Peyer's patch (tissue), 4 donors: ENCODE data around the gene IL10RB. TPM values are rescaled to one million over a fixed set of nuclear protein-coding genes. Genes with fewer than 3 reads are reported as not detected.

Experiments
- DNase-seq, 3 donors: peaks; one replicate each; pipeline ENCODE4 v3.0.0-alpha.2; 2017 to 2019
- H3K27ac ChIP-seq, 4 donors: fragments of 200-600 bp; sonication (generic); one replicate each; pipeline ENCODE4 v1.5.1; 2016 to 2019
- H3K27me3 ChIP-seq, 2 donors: fragments of 200-600 bp; sonication (generic); one replicate each; pipeline ENCODE4 v1.5.1; 2019
- H3K36me3 ChIP-seq, 3 donors: fragments of 200-600 bp; sonication (generic); one replicate each; pipeline ENCODE4 v1.5.1; 2016 to 2019
- H3K4me1 ChIP-seq, 4 donors: fragments of 200-600 bp; sonication (generic); one replicate each; pipeline ENCODE4 v1.5.1; 2016 to 2019
- H3K4me3 ChIP-seq, 4 donors: fragments of 200-600 bp; sonication (generic); 1 replicate in 3 of 4; 2 replicates in 1 of 4; pipeline ENCODE4 v1.5.1; 2016 to 2019; ENCODE audit warnings: mild to moderate bottlenecking in 1 of 4
- H3K9me3 ChIP-seq, 4 donors: fragments of 200-600 bp; sonication (generic); one replicate each; pipeline ENCODE4 v1.5.1; 2016 to 2019; ENCODE audit warnings: mild to moderate bottlenecking in 1 of 4
- POLR2A ChIP-seq, 2 donors: fragments of 450-650 bp; IDR thresholded peaks; one replicate each; pipeline ENCODE4 v1.5.1; 2017; ENCODE audit warnings: antibody characterized with exemption in 2 of 2, mild to moderate bottlenecking in 2 of 2, moderate library complexity in 2 of 2
- total RNA-seq, 4 donors: library from RNA; depleted of rRNA; stranded (reverse); fragments of >200 nt; gene quantifications; one replicate each; pipeline ENCODE4 v1.1.0, GENCODE V29; 2016
- TF ChIP-seq, protein P1 (sequence below), 6 experiments: fragments of 450-650 bp in 4 of 6; fragments of 200-600 bp in 2 of 6; sonication (generic) in 1 of 6; IDR thresholded peaks; one replicate each; pipeline ENCODE4 v1.5.1; 2017 to 2019; ENCODE audit warnings: antibody characterized with exemption in 6 of 6, mild to moderate bottlenecking in 3 of 6, moderate library complexity in 1 of 6

IL10RB gene
- total RNA-seq, 4 donors from 2014 or later, result 6.6 to 95.6 (median 74.0) TPM

DNA sequence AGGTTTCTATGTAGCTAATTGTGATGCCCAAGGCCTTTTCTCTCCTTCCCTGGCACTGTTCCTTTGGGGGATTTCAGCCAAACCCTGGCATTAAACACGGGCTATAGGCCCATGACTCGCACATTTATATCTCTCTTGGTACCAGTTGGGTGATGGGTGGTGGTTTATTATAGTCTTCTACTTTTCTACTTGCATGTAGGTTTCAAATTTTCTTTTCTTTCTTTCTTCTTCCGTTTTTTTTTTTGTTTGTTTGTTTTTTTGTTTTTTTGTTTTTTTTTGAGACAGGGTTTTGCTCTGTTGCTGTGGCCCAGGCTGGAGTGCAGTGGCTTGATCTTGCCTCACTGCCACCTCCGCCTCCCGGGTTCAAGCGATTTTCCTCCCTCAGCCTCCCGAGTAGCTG is 1.1 kb downstream of the IL10RB start:
- no peak for DNase-seq
- Histone ChIP-seq H3K36me3 (peaks cover 0 to 18% (median 0%) of the 10 kb centered on the region in 3 donors), H3K27ac (peak overlapping the region; percentile 88 to 90 (median 90)), H3K4me1 (peaks cover 0 to 39% (median 4%) of the 10 kb centered on the region in 4 donors), H3K4me3 (peak overlapping the region; percentile 69 to 86 (median 80)), H3K27me3 (no peaks in the 10 kb centered on the region), H3K9me3 (no peaks in the 10 kb centered on the region)
- TF ChIP-seq, protein P1, sequence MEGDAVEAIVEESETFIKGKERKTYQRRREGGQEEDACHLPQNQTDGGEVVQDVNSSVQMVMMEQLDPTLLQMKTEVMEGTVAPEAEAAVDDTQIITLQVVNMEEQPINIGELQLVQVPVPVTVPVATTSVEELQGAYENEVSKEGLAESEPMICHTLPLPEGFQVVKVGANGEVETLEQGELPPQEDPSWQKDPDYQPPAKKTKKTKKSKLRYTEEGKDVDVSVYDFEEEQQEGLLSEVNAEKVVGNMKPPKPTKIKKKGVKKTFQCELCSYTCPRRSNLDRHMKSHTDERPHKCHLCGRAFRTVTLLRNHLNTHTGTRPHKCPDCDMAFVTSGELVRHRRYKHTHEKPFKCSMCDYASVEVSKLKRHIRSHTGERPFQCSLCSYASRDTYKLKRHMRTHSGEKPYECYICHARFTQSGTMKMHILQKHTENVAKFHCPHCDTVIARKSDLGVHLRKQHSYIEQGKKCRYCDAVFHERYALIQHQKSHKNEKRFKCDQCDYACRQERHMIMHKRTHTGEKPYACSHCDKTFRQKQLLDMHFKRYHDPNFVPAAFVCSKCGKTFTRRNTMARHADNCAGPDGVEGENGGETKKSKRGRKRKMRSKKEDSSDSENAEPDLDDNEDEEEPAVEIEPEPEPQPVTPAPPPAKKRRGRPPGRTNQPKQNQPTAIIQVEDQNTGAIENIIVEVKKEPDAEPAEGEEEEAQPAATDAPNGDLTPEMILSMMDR (IDR thresholded peaks at IDR 0.05), result no peak
- TF ChIP-seq POLR2A (IDR thresholded peaks at IDR 0.05), result no peak

DNA sequence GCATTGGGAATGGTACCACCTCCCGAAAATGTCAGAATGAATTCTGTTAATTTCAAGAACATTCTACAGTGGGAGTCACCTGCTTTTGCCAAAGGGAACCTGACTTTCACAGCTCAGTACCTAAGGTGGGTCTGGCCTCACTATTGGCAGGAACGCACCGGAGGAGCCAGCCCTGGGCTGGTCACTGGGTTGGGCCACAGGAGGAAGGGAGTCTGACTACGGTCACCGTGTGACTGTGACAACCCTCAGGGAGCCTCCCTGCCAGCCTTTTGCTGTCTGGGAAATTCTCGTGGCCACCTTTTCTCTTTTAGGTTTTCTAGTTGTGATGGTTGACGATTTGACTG is 2.2 kb downstream of the IL10RB start:
- H3K27ac ChIP-seq, result peak overlapping the region; percentile 73 to 90 (median 76)
- peak in 1 of 2 donors; percentile 8 for TF ChIP-seq POLR2A (IDR thresholded peaks at IDR 0.05)
- TF ChIP-seq, protein P1 (IDR thresholded peaks at IDR 0.05), result no peak
- peaks cover 0 to 39% (median 4%) of the 10 kb centered on the region in 4 donors for H3K4me1 ChIP-seq
- DNase-seq, result no peak
- H3K36me3 ChIP-seq, result peaks cover 0 to 24% (median 0%) of the 10 kb centered on the region in 3 donors
- peak overlapping the region in 1 of 4 donors; percentile 79 for H3K4me3 ChIP-seq
- H3K27me3 ChIP-seq, result no peaks in the 10 kb centered on the region
- no peaks in the 10 kb centered on the region for H3K9me3 ChIP-seq

- peaks cover 0 to 39% (median 4%) of the 10 kb centered on the region in 4 donors for H3K4me1 ChIP-seq
- TF ChIP-seq POLR2A (IDR thresholded peaks at IDR 0.05), result peak; percentile 32 to 63
- TF ChIP-seq, protein P1 (IDR thresholded peaks at IDR 0.05), result peak in 3 of 6 experiments; percentile 42 to 48 (median 45)
- peak; percentile 74 to 97 (median 96) for DNase-seq
- H3K4me3 ChIP-seq, result peak overlapping the region in 1 of 4 donors; percentile 79
- H3K9me3 ChIP-seq, result no peaks in the 10 kb centered on the region
- H3K27ac ChIP-seq, result peak overlapping the region; percentile 73 to 90 (median 76)
- peaks cover 0 to 29% (median 0%) of the 10 kb centered on the region in 3 donors for H3K36me3 ChIP-seq
- H3K27me3 ChIP-seq, result no peaks in the 10 kb centered on the region
These were observed 2.7 kb downstream of the IL10RB start for GRCh38 chr21:33268737-33269441.

- Histone ChIP-seq H3K27ac (no peak overlapping the region), H3K27me3 (no peaks in the 10 kb centered on the region), H3K9me3 (no peaks in the 10 kb centered on the region), H3K36me3 (peaks cover 0 to 46% (median 0%) of the 10 kb centered on the region in 3 donors), H3K4me1 (peaks cover 0 to 29% (median 4%) of the 10 kb centered on the region in 4 donors), H3K4me3 (no peak overlapping the region)
- TF ChIP-seq, protein P1 (IDR thresholded peaks at IDR 0.05), result no peak
- no peak for TF ChIP-seq POLR2A (IDR thresholded peaks at IDR 0.05)
- no peak for DNase-seq
These were observed 4.8 kb downstream of the IL10RB start for GRCh38 chr21:33270986-33271385.

DNA sequence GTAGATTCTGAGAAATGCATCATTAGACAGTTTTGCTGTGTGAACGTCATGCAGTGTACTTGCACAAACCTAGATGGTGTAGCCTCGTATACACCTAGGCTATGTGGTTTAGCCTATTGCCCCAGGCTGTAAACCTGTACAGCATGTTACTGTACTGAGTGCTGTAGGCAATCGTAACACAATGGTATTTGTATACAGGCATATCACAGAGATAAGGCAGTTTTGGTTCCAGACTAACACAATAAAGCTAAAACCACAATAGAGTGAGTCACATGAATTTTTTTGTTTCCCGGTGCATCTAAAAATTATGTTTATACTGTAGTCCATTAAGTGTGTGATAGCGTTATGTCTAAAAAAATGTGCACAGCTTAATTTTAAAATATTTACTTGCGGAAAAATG is 6.9 kb downstream of the IL10RB start:
- peaks cover 0 to 57% (median 0%) of the 10 kb centered on the region in 3 donors for H3K36me3 ChIP-seq

More for the DNA sequence above, 6.9 kb downstream of the IL10RB start:
- TF ChIP-seq, protein P1 (IDR thresholded peaks at IDR 0.05), result no peak
- no peak for TF ChIP-seq POLR2A (IDR thresholded peaks at IDR 0.05)
- Histone ChIP-seq H3K4me1 (peaks cover 0 to 16% (median 4%) of the 10 kb centered on the region in 4 donors), H3K9me3 (no peaks in the 10 kb centered on the region), H3K4me3 (no peak overlapping the region), H3K27me3 (no peaks in the 10 kb centered on the region), H3K27ac (no peak overlapping the region)
- no peak for DNase-seq
